Keratinocyte (primary cell): ENCODE data around the gene C6orf62. TPM values are rescaled to one million over a fixed set of nuclear protein-coding genes. Genes with fewer than 3 reads are reported as not detected.

ENCODE experiments used
- DNase-seq: peaks from one replicate; pipeline ENCODE4 v3.0.0-alpha.2; 2011; ENCODE audit warnings: low read depth, missing footprints, low spot score
- FAIRE-seq: peaks from 2 replicates; lab custom pipeline; 2011; peaks lifted over from hg19 to GRCh38; lab: Jason Lieb, UNC
- H2AFZ ChIP-seq: 2 replicates; pipeline ENCODE4 v1.6.0; 2012; ENCODE audit warnings: low read length, control low read depth, inconsistent platforms; ENCODE audit not compliant: control insufficient read depth
- H3K27ac ChIP-seq: 2 replicates; pipeline ENCODE4 v1.5.1; 2011; ENCODE audit warnings: low read length; ENCODE audit not compliant: control insufficient read depth, insufficient read depth
- H3K27me3 ChIP-seq: 3 replicates; pipeline ENCODE4 v1.6.0; 2011; ENCODE audit warnings: low read length; ENCODE audit not compliant: control insufficient read depth, insufficient read depth; ENCODE audit errors: extremely low read depth
- H3K36me3 ChIP-seq, 2 experiments: 2 replicates in 1 of 2; 3 replicates in 1 of 2; pipeline ENCODE4 v1.5.1; 2011; ENCODE audit warnings: low read length in 2 of 2, mild to moderate bottlenecking in 1 of 2; ENCODE audit not compliant: control insufficient read depth in 2 of 2, insufficient read depth in 2 of 2; ENCODE audit errors: extremely low read depth in 1 of 2
- H3K4me1 ChIP-seq: 3 replicates; pipeline ENCODE4 v1.5.1; 2011; ENCODE audit warnings: low read length; ENCODE audit not compliant: control insufficient read depth, insufficient read depth; ENCODE audit errors: extremely low read depth
- H3K4me2 ChIP-seq: 3 replicates; pipeline ENCODE4 v1.6.0; 2011; ENCODE audit warnings: low read depth, low read length; ENCODE audit not compliant: control insufficient read depth, insufficient read depth; ENCODE audit errors: extremely low read depth
- H3K4me3 ChIP-seq, 3 experiments: fragments of 200-600 bp in 1 of 3; sonication (generic) in 1 of 3; 2 replicates in 2 of 3; 3 replicates in 1 of 3; pipeline ENCODE4 v1.5.1; 2011 to 2016; ENCODE audit warnings: low read length in 3 of 3, mild to moderate bottlenecking in 3 of 3, control low read depth in 2 of 3, inconsistent platforms in 1 of 3, low read depth in 1 of 3, mixed read lengths in 1 of 3, mixed run types in 1 of 3, moderate library complexity in 1 of 3; ENCODE audit not compliant: control insufficient read depth in 2 of 3, insufficient read depth in 2 of 3; ENCODE audit errors: extremely low read depth in 1 of 3
- H3K79me2 ChIP-seq: 2 replicates; pipeline ENCODE4 v1.6.0; 2012; ENCODE audit warnings: low read length; ENCODE audit not compliant: control insufficient read depth, insufficient read depth
- H3K9ac ChIP-seq: 3 replicates; pipeline ENCODE4 v1.6.0; 2011; ENCODE audit warnings: low read length; ENCODE audit not compliant: control insufficient read depth, insufficient read depth; ENCODE audit errors: extremely low read depth
- H3K9me1 ChIP-seq: 3 replicates; pipeline ENCODE4 v1.6.0; 2011; ENCODE audit warnings: low read length; ENCODE audit not compliant: control insufficient read depth, insufficient read depth; ENCODE audit errors: extremely low read depth
- H3K9me3 ChIP-seq: 2 replicates; pipeline ENCODE4 v1.5.1; 2012; ENCODE audit warnings: low read depth, low read length; ENCODE audit not compliant: control insufficient read depth
- H4K20me1 ChIP-seq: 3 replicates; pipeline ENCODE4 v1.6.0; 2011; ENCODE audit warnings: low read length; ENCODE audit not compliant: control insufficient read depth, insufficient read depth; ENCODE audit errors: extremely low read depth
- EZH2 ChIP-seq: IDR thresholded peaks from one replicate; pipeline ENCODE4 v1.6.1; 2012; ENCODE audit warnings: inconsistent platforms, mild to moderate bottlenecking, low read length, moderate library complexity
- dilution Hi-C: fragments of 300-500 bp; cut with MboI; formaldehyde crosslinking; loops from one replicate; pipeline ENCODE4 v1.7.0; 2020; ENCODE audit warnings: low sequenced_read_pairs; ENCODE audit not compliant: extremely low pct_ligation_motif_present
- polyA plus RNA-seq, 5 experiments: library from polyadenylated mRNA; depleted of rRNA in 3 of 5; stranded (reverse) in 3 of 5; stranded (forward) in 1 of 5; unstranded in 1 of 5; fragments of >200 nt; gene quantifications; 1 replicate in 1 of 5; 2 replicates in 3 of 5; 3 replicates in 1 of 5; pipeline versions ENCODE4 v1.2.1 to v1.2.3, GENCODE V29; 2011 to 2012; ENCODE audit warnings: missing spikeins in 2 of 5, low read depth in 1 of 5, low replicate concordance in 1 of 5
- TF ChIP-seq, protein P1 (sequence below), 3 experiments: IDR thresholded peaks in 1 of 3; conservative IDR thresholded peaks in 1 of 3; optimal IDR thresholded peaks in 1 of 3; 2 replicates in 2 of 3; 3 replicates in 1 of 3; pipeline versions ENCODE3 to v1.5.1; 2011; ENCODE audit warnings: low read length in 3 of 3, mild to moderate bottlenecking in 3 of 3, moderate library complexity in 2 of 3, control low read depth in 1 of 3, inconsistent platforms in 1 of 3; ENCODE audit not compliant: insufficient read depth in 2 of 3; ENCODE audit errors: extremely low read depth in 1 of 3

C6orf62 gene
- polyA plus RNA-seq, 1 donor (not counting 4 experiments of a cell fraction or from before 2014, with no cell fraction given): 77.3 TPM

DNA sequence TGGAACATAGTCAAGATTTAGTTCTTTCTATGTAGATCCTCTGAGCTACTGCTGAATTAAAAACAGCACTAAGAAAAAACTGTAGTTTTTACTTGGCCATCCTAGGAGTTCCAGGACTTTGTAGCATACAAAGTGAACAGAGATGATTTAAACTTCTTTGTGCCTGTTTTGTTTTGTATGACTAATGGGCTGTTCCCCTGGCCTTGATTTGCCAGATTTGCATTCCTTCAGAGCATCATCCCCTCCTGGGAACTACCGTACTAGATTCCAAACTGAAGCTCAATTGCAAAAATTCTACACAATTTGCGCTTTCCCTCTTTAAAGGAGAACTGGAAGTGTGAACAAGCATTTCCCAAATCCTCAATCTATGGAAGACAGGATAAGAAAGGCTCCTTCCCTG is 29.0 kb downstream of the C6orf62 start:
- Histone ChIP-seq H3K9me3 (no peaks in the 10 kb centered on the region), H3K79me2 (no peaks in the 10 kb centered on the region), H3K4me1 (no peaks in the 10 kb centered on the region), H3K4me3 (no peak overlapping the region), H3K36me3 (peaks cover 0 to 1% of the 10 kb centered on the region in 2 experiments), H3K9me1 (no peaks in the 10 kb centered on the region), H2AFZ (no peak overlapping the region), H3K27me3 (no peaks in the 10 kb centered on the region), H3K27ac (no peak overlapping the region), H3K9ac (no peak overlapping the region), H3K4me2 (no peak overlapping the region), H4K20me1 (no peaks in the 10 kb centered on the region)
- no peak for TF ChIP-seq EZH2
- TF ChIP-seq, protein P1, sequence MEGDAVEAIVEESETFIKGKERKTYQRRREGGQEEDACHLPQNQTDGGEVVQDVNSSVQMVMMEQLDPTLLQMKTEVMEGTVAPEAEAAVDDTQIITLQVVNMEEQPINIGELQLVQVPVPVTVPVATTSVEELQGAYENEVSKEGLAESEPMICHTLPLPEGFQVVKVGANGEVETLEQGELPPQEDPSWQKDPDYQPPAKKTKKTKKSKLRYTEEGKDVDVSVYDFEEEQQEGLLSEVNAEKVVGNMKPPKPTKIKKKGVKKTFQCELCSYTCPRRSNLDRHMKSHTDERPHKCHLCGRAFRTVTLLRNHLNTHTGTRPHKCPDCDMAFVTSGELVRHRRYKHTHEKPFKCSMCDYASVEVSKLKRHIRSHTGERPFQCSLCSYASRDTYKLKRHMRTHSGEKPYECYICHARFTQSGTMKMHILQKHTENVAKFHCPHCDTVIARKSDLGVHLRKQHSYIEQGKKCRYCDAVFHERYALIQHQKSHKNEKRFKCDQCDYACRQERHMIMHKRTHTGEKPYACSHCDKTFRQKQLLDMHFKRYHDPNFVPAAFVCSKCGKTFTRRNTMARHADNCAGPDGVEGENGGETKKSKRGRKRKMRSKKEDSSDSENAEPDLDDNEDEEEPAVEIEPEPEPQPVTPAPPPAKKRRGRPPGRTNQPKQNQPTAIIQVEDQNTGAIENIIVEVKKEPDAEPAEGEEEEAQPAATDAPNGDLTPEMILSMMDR (optimal IDR thresholded peaks at IDR 0.05 in 1 of 3, IDR thresholded peaks at IDR 0.05 in 1 of 3, conservative IDR thresholded peaks at IDR 0.05 in 1 of 3; ENCODE audit: extremely low read depth in 1 of 3, insufficient read depth in 2 of 3, low read length in 3 of 3): no peak
- FAIRE-seq (peak; percentile 34), DNase-seq (no peak)
- dilution Hi-C loops: no loop called here

DNA sequence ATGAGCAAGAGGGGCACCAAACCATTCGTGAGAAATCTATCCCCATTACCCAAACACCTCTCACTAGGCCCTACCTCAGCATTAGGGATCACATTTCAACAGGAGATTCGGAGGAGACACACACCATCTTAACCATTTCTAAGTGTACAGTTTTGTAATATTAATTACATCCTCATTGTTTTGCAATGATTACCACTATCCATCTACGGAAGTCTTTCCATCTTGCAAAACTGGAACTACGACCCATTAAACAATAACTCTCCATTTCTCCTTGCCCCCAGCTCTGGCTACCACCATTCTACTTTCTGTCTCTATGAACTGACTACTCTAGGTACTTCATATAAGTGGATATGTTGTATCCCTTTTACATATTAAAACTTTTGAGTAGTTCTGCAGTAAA is 32.0 kb downstream of the C6orf62 start:
- no peaks in the 10 kb centered on the region for H4K20me1 ChIP-seq
- H3K79me2 ChIP-seq: no peaks in the 10 kb centered on the region
- dilution Hi-C loops: no loop called here
- no peak overlapping the region for H3K4me3 ChIP-seq
- no peaks in the 10 kb centered on the region for H3K9me3 ChIP-seq
- no peak overlapping the region for H3K9ac ChIP-seq
- no peaks in the 10 kb centered on the region for H3K4me1 ChIP-seq
- no peaks in the 10 kb centered on the region for H3K9me1 ChIP-seq
- H3K27me3 ChIP-seq: no peaks in the 10 kb centered on the region
- TF ChIP-seq, protein P1 (optimal IDR thresholded peaks at IDR 0.05 in 1 of 3, IDR thresholded peaks at IDR 0.05 in 1 of 3, conservative IDR thresholded peaks at IDR 0.05 in 1 of 3; ENCODE audit: extremely low read depth in 1 of 3, insufficient read depth in 2 of 3, low read length in 3 of 3): no peak
- no peak for TF ChIP-seq EZH2
- H2AFZ ChIP-seq: no peak overlapping the region
- H3K4me2 ChIP-seq: no peak overlapping the region
- no peak for DNase-seq
- H3K27ac ChIP-seq: no peak overlapping the region
- no peak for FAIRE-seq
- H3K36me3 ChIP-seq: no peaks in the 10 kb centered on the region
